Heart left ventricle (tissue), 16 donors: ENCODE data around the gene IL32. TPM values are rescaled to one million over a fixed set of nuclear protein-coding genes. Genes with fewer than 3 reads are reported as not detected.

Experiments used
- ATAC-seq, 4 donors: fragments of 200-7000 bp; cut with Tn5 transposase; one replicate each; pipeline ENCODE4 v1.9.1; 2020 to 2022; ENCODE audit warnings: moderate library complexity in 4 of 4, mild to moderate bottlenecking in 3 of 4, moderate number of reproducible peaks in 1 of 4
- DNase-seq, 5 donors: peaks; one replicate each; pipeline ENCODE4 v3.0.0-alpha.2; 2020
- H3K27ac ChIP-seq, 12 donors: fragments of 200-600 bp; sonication (generic) in 4 of 12; one replicate each; pipeline versions ENCODE4 v1.5.0 to v1.8.0; 2016 to 2022; ENCODE audit warnings: mild to moderate bottlenecking in 2 of 12
- H3K27me3 ChIP-seq, 9 donors: fragments of 200-600 bp; sonication (generic) in 2 of 9; one replicate each; pipeline versions ENCODE4 v1.5.1 to v1.8.0; 2016 to 2022; ENCODE audit warnings: mild to moderate bottlenecking in 3 of 9
- H3K36me3 ChIP-seq, 9 donors: fragments of 200-600 bp; sonication (generic) in 2 of 9; one replicate each; pipeline versions ENCODE4 v1.5.0 to v1.8.0; 2018 to 2022; ENCODE audit warnings: mild to moderate bottlenecking in 2 of 9
- H3K4me1 ChIP-seq, 12 donors: fragments of 200-600 bp; sonication (generic) in 4 of 12; one replicate each; pipeline versions ENCODE4 v1.5.0 to v1.8.0; 2016 to 2022; ENCODE audit warnings: mild to moderate bottlenecking in 3 of 12
- H3K4me3 ChIP-seq, 12 donors: fragments of 200-600 bp; sonication (generic) in 4 of 12; one replicate each; pipeline versions ENCODE4 v1.5.0 to v1.8.0; 2017 to 2022; ENCODE audit warnings: mild to moderate bottlenecking in 9 of 12, moderate library complexity in 4 of 12
- H3K9me3 ChIP-seq, 12 donors: fragments of 200-600 bp; sonication (generic) in 4 of 12; one replicate each; pipeline versions ENCODE4 v1.5.0 to v1.8.0; 2016 to 2022; ENCODE audit warnings: mild to moderate bottlenecking in 1 of 12
- CTCF ChIP-seq, 12 donors: fragments of 200-600 bp; sonication (generic) in 4 of 12; IDR thresholded peaks; one replicate each; pipeline versions ENCODE4 v1.5.0 to v1.8.0; 2018 to 2022; ENCODE audit warnings: antibody characterized with exemption in 12 of 12, mild to moderate bottlenecking in 5 of 12
- POLR2A ChIP-seq, 2 donors: fragments of 450-650 bp; IDR thresholded peaks; one replicate each; pipeline ENCODE4 v1.6.1; 2017; ENCODE audit warnings: antibody characterized with exemption in 2 of 2, mild to moderate bottlenecking in 2 of 2, moderate library complexity in 2 of 2
- WGBS, 4 donors: extraction: QIAGEN DNeasy Blood & Tissue Kit in 2 of 4; methylation state at CpG; one replicate each; pipeline versions ENCODE4 v1.1.5 to v1.1.7; 2013 to 2018; 5-methylcytosine and 5-hydroxymethylcytosine counted together
- intact Hi-C, 10 donors: fragments of 100-400 bp; cut with DNase I; formaldehyde crosslinking; loops; one replicate each; pipeline versions ENCODE4 v1.11.1 to v1.14.2; 2022
- polyA plus RNA-seq, 2 donors: library from polyadenylated mRNA; stranded (reverse); fragments of 200-250 nt; gene quantifications; one replicate each; pipeline ENCODE4 v1.2.3, GENCODE V29; 2013
- total RNA-seq, 9 donors: library from RNA; depleted of rRNA in 2 of 9; stranded (reverse); fragments of >200 nt in 2 of 9; fragmentation: NEBNext Ultra II Directional in 3 of 9; extraction: Animal tissue kit (Norgen Biotek cat#: 25700) in 3 of 9; gene quantifications; one replicate each; pipeline versions ENCODE4 v1.1.0 to v1.2.4, GENCODE V29; 2016 to 2023
- donor health status: ischemic (EF 13 %, LVEDD 7.1; RV severe dilation, severe dysfunction).
- donor health status: healthy with polysubstance abuse.
- donor health status: DM: no; HTN: yes; CAD: no.
- donor health status: DM: no; HTN: no; CAD: no.
- donor health status: ischemic (EF 25% LVEDD 6.9; RV normal size, moderate dysfunction).
- donor health status: ischemic (EF 25% LVEDD 5.7; RV mildly dilated, moderate dysfunction).
- donor health status: healthy.
- donor health status: DM: yes; HTN: yes; CAD: no.
- donor health status: ischemic (EF 35%, LVEDD 5.7; RV mildly dilated, moderate dysfunction).
- donor health status: nonischemic (EF 11% LVEDD 7.7; RV severe dilation, severe dysfunction).
- donor health status: DM: yes; HTN: yes; CAD: no.
- donor health status: PGD.
- donor health status: ischemic (EF 29% LVEDD 5.4; RV normal size, mild dysfunction).
- donor health status: nonischemic (EF 23%, LVEDD 6.1; RV moderate dilation, normal function).

Gene IL32
- total and polyA plus RNA-seq, 11 donors: 20.6 to 241 (median 59.2) TPM

GRCh38 chr16:3059041-3059722, 6.3 kb upstream of the IL32 start:
- 0 to 1% (median 1%) methylated on average over 22 to 67 of the region's 67 CpGs for WGBS, 4 donors
- intact Hi-C loops: loop anchor here (1.0 to 10.0 kb wide), 13 partner anchors 28 to 396 kb away; partner anchors contain the start of gene ZNF205 (in 1 of the 10)
- Histone ChIP-seq H3K36me3 (no peaks in the 10 kb centered on the region), H3K4me1 (peaks cover 0 to 63% (median 19%) of the 10 kb centered on the region in 12 donors), H3K4me3 (peak overlapping the region; percentile 77 to 99 (median 94)), H3K9me3 (no peaks in the 10 kb centered on the region), H3K27me3 (no peaks in the 10 kb centered on the region), H3K27ac (peak overlapping the region; percentile 44 to 94 (median 88))
- ATAC-seq (peak; percentile 78 to 95 (median 94)), DNase-seq (peak; percentile 91 to 96 (median 94))
- TF ChIP-seq POLR2A (IDR thresholded peaks at IDR 0.05) (peak in 1 of 2 donors; percentile 58), CTCF (IDR thresholded peaks at IDR 0.05) (peak; percentile 85 to 99 (median 96))

- H3K4me1 ChIP-seq: peaks cover 0 to 68% (median 23%) of the 10 kb centered on the region in 12 donors
- peak overlapping the region; percentile 26 to 99 (median 91) for H3K4me3 ChIP-seq
- H3K36me3 ChIP-seq: no peaks in the 10 kb centered on the region
- DNase-seq: no peak
- peak in 1 of 4 donors; percentile 9 for ATAC-seq
- no peaks in the 10 kb centered on the region for H3K27me3 ChIP-seq
- TF ChIP-seq POLR2A (IDR thresholded peaks at IDR 0.05): no peak
- TF ChIP-seq CTCF (IDR thresholded peaks at IDR 0.05): no peak
- H3K9me3 ChIP-seq: no peaks in the 10 kb centered on the region
- 55 to 66% (median 56%) methylated on average over 9 of the region's 9 CpGs for WGBS, 4 donors
- H3K27ac ChIP-seq: peak overlapping the region in 11 of 12 donors; percentile 81 to 94 (median 89)
- intact Hi-C loops: loop anchor here (1.0 to 10.0 kb wide), 15 partner anchors 27 to 395 kb away; partner anchors contain the start of genes ZNF205 (in 1 of the 10) and ZSCAN10 (in 1 of the 10)
These were observed 5.7 kb upstream of the IL32 start for GRCh38 chr16:3059723-3060242.

- intact Hi-C loops: loop anchor here in 3 of 10 donors (5.0 kb wide), 3 partner anchors 37 to 102 kb away; partner anchors contain the start of gene ZSCAN10 (in 1 of the 3)
- H3K27ac ChIP-seq: peak overlapping the region in 6 of 12 donors; percentile 87 to 92 (median 88)
- no peak overlapping the region for H3K4me3 ChIP-seq
- DNase-seq: no peak
- TF ChIP-seq CTCF (IDR thresholded peaks at IDR 0.05) (no peak), POLR2A (IDR thresholded peaks at IDR 0.05) (no peak)
- no peaks in the 10 kb centered on the region for H3K27me3 ChIP-seq
- no peak for ATAC-seq
- 59 to 72% (median 69%) methylated on average over 10 to 14 of the region's 14 CpGs for WGBS, 4 donors
- no peaks in the 10 kb centered on the region for H3K9me3 ChIP-seq
- H3K36me3 ChIP-seq: no peaks in the 10 kb centered on the region
- peaks cover 0 to 68% (median 26%) of the 10 kb centered on the region in 12 donors for H3K4me1 ChIP-seq
These were observed 4.9 kb upstream of the IL32 start for GRCh38 chr16:3060339-3061127.
